Activated CD4-positive, alpha-beta T cell treated with anti-CD3 and anti-CD28 coated beads, Interleukin-10, Interleukin-2, amounts not matched to agents 100 ng/mL and 50 ng/mL, durations not matched to agents 16 hours and 8 hours (primary cell): ENCODE results near the gene TMEM141.
"Not testable (repeated sequence)": the region's sequence is repeated elsewhere in the genome, so short reads cannot be mapped to it uniquely, and the experiment has no call there.

Experiments used
- DNase-seq: peaks from one replicate; pipeline ENCODE4 v3.0.0-alpha.2; 2020

TMEM141 gene

GRCh38 chr9:136755302-136756133 is 35.6 kb upstream of the TMEM141 start:
- DNase-seq: not testable (repeated sequence)

GRCh38 chr9:136756134-136756438 is 35.1 kb upstream of the TMEM141 start:
- DNase-seq: no peak

- DNase-seq: no peak
Observed at GRCh38 chr9:136756836-136757235, 34.3 kb upstream of the TMEM141 start.

GRCh38 chr9:136757328-136757727 is 33.8 kb upstream of the TMEM141 start:
- no peak for DNase-seq

GRCh38 chr9:136757751-136758140 is 33.4 kb upstream of the TMEM141 start:
- DNase-seq: no peak

- no peak for DNase-seq
Observed at GRCh38 chr9:136759001-136759400, 32.1 kb upstream of the TMEM141 start.

GRCh38 chr9:136759436-136760325 is 31.5 kb upstream of the TMEM141 start:
- no peak for DNase-seq

- DNase-seq: no peak
Observed at GRCh38 chr9:136760424-136760823, 30.7 kb upstream of the TMEM141 start.

- peak; percentile 47 for DNase-seq
Observed at GRCh38 chr9:136760834-136761544, 30.2 kb upstream of the TMEM141 start.

GRCh38 chr9:136761545-136761981 is 29.6 kb upstream of the TMEM141 start:
- no peak for DNase-seq

- no peak for DNase-seq
Observed at GRCh38 chr9:136762221-136762691, 28.9 kb upstream of the TMEM141 start.

GRCh38 chr9:136762915-136763648 is 28.1 kb upstream of the TMEM141 start:
- peak; percentile 69 for DNase-seq

GRCh38 chr9:136763649-136764035 is 27.5 kb upstream of the TMEM141 start:
- no peak for DNase-seq

- no peak for DNase-seq
Observed at GRCh38 chr9:136764301-136764891, 26.7 kb upstream of the TMEM141 start, which contains the start of gene LCN15. TSS of gene LCN15 (minus strand) at chr9:136764518. CDS start at chr9:136764488, 30 bp downstream.

GRCh38 chr9:136765041-136765440 is 26.1 kb upstream of the TMEM141 start:
- DNase-seq: no peak

GRCh38 chr9:136765745-136766409 is 25.3 kb upstream of the TMEM141 start:
- DNase-seq: not testable (repeated sequence)

GRCh38 chr9:136766410-136767120 is 24.6 kb upstream of the TMEM141 start:
- peak; percentile 60 for DNase-seq

- peak; percentile 61 for DNase-seq
Observed at GRCh38 chr9:136769710-136770191, 21.4 kb upstream of the TMEM141 start.

- no peak for DNase-seq
Observed at GRCh38 chr9:136771907-136772415, 19.2 kb upstream of the TMEM141 start.

- DNase-seq: peak; percentile 48
Observed at GRCh38 chr9:136773386-136774044, 17.6 kb upstream of the TMEM141 start.
